Activated naive CD4-positive, alpha-beta T cell treated with anti-CD3 and anti-CD28 coated beads, Interleukin-2, amount 50 U/mL, for 24 hours (primary cell): ENCODE results near the gene P3H4.
"Not testable (repeated sequence)": the region's sequence is repeated elsewhere in the genome, so short reads cannot be mapped to it uniquely, and the experiment has no call there.

Source experiments
- H3K27ac Mint-ChIP-seq: one replicate; pipeline ENCODE4 v1.8.0; 2021; ENCODE audit warnings: mild to moderate bottlenecking, mixed read lengths
- H3K27me3 Mint-ChIP-seq: one replicate; pipeline ENCODE4 v1.8.0; 2021; ENCODE audit warnings: mixed read lengths
- H3K36me3 Mint-ChIP-seq: one replicate; pipeline ENCODE4 v1.8.0; 2021; ENCODE audit warnings: mixed read lengths
- H3K4me1 Mint-ChIP-seq: one replicate; pipeline ENCODE4 v1.8.0; 2021; ENCODE audit warnings: mixed read lengths
- H3K4me3 Mint-ChIP-seq: one replicate; pipeline ENCODE4 v1.8.0; 2021; ENCODE audit warnings: mild to moderate bottlenecking, mixed read lengths
- H3K9me3 Mint-ChIP-seq: one replicate; pipeline ENCODE4 v1.8.0; 2021; ENCODE audit warnings: mixed read lengths

The P3H4 gene, protein sequence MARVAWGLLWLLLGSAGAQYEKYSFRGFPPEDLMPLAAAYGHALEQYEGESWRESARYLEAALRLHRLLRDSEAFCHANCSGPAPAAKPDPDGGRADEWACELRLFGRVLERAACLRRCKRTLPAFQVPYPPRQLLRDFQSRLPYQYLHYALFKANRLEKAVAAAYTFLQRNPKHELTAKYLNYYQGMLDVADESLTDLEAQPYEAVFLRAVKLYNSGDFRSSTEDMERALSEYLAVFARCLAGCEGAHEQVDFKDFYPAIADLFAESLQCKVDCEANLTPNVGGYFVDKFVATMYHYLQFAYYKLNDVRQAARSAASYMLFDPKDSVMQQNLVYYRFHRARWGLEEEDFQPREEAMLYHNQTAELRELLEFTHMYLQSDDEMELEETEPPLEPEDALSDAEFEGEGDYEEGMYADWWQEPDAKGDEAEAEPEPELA

DNA sequence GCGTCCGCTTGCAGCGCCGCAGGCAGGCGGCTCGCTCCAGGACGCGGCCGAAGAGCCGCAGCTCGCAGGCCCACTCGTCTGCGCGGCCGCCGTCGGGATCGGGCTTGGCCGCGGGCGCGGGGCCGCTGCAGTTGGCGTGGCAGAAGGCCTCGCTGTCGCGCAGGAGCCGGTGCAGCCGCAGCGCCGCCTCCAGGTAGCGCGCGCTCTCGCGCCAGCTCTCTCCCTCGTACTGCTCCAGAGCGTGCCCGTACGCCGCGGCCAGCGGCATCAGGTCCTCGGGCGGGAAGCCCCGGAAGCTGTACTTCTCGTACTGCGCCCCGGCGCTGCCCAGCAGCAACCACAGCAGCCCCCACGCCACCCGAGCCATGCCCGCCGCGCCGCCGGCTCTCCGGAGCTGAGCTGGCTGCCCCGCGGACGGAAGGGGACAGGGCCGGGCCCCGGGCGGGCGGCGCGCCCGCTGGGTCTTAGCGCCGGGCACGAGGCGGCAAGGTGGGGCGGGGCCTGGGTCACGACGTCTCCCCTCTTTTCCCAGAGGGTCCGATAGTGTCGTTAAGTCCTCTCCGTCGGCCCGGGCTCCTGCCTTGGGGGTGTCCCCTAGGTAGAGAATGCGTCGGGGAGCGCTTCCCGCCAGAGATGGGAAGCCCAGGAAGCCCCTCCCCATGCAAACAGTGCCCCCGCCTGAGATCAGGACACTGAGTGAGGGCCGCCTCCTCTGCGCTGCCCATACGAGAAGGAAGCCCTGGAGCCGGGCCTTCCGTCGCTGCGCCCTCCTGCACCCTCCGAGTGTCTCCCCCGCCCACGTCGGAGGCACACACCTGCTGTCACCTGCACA lies at the start of gene P3H4:
P3H4 (minus strand) TSS at position 401 of the 832 bp plus-strand sequence; CDS start at position 367, 34 bp downstream.
- Mint-ChIP-seq H3K27me3 (no peaks in the 10 kb centered on the region), H3K4me3 (peak within 1 kb of the TSS; percentile 91), H3K27ac (peak within 1 kb of the TSS; percentile 88), H3K9me3 (no peaks in the 10 kb centered on the region), H3K36me3 (no peaks in the 10 kb centered on the region), H3K4me1 (peaks cover 26% of the 10 kb centered on the region)

DNA sequence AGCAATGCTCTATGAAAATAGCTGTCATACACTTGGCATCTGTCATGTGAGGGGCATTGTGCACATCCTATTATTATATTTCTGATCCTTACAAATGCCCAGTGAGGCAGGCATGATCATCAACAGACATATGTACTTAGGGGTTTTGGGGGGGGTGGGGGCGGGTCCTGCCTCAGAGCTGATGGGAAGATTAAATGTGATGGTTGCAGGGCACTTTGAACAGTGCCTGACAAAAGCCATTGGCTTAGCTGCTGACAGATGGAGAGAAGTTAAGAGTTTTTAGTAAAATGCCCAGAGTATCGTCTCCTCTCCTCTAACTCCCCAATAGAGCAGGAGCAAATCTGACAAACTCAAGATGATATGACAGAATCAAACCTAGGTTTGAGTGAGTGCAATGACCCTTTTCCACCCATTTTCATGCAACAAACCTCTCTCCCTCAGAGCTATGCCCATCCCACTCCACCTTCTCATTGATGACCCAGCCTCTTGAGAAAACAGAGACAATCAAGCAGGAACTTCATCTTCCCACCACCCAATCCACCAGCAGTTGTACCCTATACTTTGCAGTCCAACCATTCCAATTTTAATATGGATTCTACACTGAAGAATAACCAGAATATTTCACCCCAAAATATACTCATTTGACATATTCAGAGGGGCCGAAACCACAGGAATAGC lies 48.6 kb upstream of the P3H4 start:
- peaks cover 2% of the 10 kb centered on the region for H3K36me3 Mint-ChIP-seq
- peak overlapping the region; percentile 23 for H3K4me3 Mint-ChIP-seq
- H3K9me3 Mint-ChIP-seq = no peaks in the 10 kb centered on the region

DNA sequence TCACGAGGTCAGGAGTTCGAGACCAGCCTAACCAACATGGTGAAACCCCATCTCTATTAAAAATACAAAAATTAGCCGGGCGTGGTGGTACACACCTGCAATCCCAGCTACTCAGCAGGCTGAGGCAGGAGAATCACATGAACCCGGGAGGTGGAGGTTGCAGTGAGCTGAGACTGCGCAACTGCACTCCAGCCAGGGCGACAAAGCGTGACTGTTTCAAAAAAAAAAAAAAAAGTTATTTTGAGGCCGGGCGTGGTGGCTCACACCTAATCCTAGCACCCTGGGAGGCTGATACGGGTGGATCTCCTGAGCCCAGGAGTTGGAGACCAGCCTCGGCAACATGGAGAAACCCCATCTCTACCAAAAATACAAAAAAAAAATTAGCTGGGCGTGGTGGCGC lies 39.6 kb upstream of the P3H4 start:
- not testable (repeated sequence) for H3K27ac Mint-ChIP-seq, H3K36me3 Mint-ChIP-seq, H3K9me3 Mint-ChIP-seq, H3K4me3 Mint-ChIP-seq, H3K27me3 Mint-ChIP-seq
- peaks cover 46% of the 10 kb centered on the region for H3K4me1 Mint-ChIP-seq

More for the DNA sequence above, 48.6 kb upstream of the P3H4 start:
- Mint-ChIP-seq H3K27me3 (no peaks in the 10 kb centered on the region), H3K27ac (no peak overlapping the region), H3K4me1 (peaks cover 33% of the 10 kb centered on the region)

DNA sequence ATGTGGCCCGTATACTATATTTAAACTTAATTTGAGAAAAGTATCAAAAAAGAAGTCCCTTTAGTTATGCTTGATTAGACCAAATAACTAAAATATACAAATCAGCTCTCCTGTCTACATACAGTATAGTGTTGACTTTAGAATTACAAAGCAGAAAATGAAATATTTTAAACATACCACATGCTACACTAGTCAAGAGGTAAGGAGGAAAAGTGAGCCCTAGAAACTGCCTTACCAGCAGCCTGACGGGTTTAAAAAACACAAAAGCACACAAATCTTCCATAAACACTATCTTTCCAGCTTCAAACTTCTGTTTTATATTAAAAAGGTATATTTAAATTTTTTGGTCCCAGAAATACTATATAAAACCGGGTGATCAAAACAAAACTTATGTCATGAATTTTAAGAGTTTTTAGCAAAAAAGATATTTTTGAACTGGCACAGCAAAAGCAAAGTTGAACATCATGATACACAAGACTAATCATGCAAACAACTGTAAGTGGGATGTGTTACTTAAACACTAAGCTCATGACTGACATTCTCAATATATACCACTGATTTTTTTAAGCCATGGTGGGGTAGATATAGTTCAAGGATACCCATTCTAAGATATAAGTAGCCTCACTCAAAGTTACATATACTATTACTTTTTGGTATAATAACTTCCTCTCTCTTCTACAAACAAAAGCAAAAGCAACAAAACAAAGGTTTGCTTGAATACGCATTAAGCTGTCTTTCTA lies 37.7 kb upstream of the P3H4 start:
- Mint-ChIP-seq H3K36me3 (peaks cover 7% of the 10 kb centered on the region), H3K27me3 (no peaks in the 10 kb centered on the region), H3K4me1 (peaks cover 38% of the 10 kb centered on the region), H3K27ac (no peak overlapping the region), H3K4me3 (no peak overlapping the region), H3K9me3 (no peaks in the 10 kb centered on the region)

DNA sequence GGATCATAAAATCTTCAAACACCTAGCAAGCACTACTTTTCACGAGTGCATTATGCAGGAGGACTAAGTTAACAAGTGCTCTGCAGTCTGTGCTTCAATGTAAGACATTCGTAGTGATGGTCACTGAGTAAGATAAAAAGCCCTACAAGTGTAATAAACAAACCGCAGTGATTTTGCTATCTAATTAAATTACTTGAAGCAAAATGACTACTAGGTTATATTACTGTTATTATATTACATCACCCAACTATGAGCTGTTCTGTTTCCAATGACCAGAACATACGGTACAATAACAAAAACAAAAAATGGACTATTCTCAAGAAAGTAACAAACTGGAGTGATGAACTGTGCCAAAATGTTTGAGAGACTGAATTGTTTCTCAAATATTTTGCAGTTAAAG lies 37.0 kb upstream of the P3H4 start:
- Mint-ChIP-seq H3K36me3 (peaks cover 7% of the 10 kb centered on the region), H3K4me3 (no peak overlapping the region), H3K27ac (no peak overlapping the region), H3K9me3 (no peaks in the 10 kb centered on the region), H3K4me1 (peaks cover 32% of the 10 kb centered on the region), H3K27me3 (no peaks in the 10 kb centered on the region)

DNA sequence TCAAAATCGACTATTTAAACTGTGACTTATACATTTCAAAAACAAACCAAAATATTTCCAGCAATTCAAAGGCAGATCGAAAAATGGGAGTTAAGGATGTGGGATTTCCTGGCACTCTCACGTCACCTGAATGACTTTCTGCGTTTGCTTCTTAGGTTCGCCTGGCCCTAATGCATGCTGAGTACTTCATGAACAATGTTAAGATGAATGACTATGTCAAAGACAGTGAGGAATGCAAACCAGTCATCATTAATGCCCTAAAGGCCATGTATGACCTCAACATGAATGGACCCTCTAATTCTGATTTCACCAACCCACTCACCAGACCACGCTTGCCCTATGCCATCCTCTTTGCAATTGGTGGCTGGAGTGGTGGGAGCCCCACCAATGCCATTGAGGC lies 33.2 kb upstream of the P3H4 start:
- Mint-ChIP-seq H3K27me3 (no peaks in the 10 kb centered on the region), H3K4me3 (no peak overlapping the region), H3K27ac (no peak overlapping the region), H3K36me3 (peaks cover 4% of the 10 kb centered on the region), H3K4me1 (peaks cover 10% of the 10 kb centered on the region), H3K9me3 (no peaks in the 10 kb centered on the region)

DNA sequence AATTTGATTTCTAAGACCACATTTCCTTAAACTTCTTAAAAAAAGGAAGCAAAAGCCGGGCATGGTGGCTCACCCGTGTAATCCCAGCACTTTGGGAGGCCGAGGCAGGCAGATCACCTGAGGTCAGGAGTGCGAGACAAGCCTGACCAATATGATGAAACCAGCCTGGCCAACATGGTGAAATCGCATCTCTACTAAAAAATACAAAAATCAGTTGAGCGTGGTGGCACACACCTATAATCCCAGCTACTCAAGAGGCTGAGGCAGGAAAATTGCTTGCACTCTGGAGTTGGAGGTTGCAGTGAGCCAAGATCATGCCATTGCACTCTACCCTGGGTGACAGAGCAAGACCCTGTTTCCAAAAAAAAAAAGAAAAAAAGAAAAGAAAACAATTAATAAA lies 29.0 kb upstream of the P3H4 start:
- not testable (repeated sequence) for H3K9me3 Mint-ChIP-seq, H3K27me3 Mint-ChIP-seq, H3K27ac Mint-ChIP-seq

DNA sequence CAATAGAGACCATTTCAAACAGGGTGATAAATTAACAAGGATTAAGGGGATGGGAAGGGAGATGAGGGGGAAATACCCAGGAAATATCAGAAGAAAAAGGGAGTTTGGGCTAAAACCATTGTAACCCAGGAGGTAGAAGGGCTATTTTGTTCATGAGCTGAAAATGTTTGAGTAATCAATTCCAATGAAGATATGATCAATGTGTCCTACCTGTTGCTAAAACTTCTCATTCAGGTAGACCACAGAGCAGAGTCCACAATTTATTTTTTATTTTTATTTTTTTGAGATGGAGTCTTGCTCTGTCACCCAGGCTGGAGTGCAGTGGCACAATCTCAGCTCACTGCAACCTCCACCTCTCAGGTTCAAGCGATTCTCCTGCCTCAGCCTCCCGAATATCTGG lies 27.7 kb upstream of the P3H4 start:
- H3K27me3 Mint-ChIP-seq, H3K4me3 Mint-ChIP-seq, H3K36me3 Mint-ChIP-seq, H3K9me3 Mint-ChIP-seq, H3K27ac Mint-ChIP-seq: not testable (repeated sequence)
- peaks cover 11% of the 10 kb centered on the region for H3K4me1 Mint-ChIP-seq

More for the DNA sequence above, 29.0 kb upstream of the P3H4 start:
- H3K4me1 Mint-ChIP-seq, H3K36me3 Mint-ChIP-seq, H3K4me3 Mint-ChIP-seq: not testable (repeated sequence)

DNA sequence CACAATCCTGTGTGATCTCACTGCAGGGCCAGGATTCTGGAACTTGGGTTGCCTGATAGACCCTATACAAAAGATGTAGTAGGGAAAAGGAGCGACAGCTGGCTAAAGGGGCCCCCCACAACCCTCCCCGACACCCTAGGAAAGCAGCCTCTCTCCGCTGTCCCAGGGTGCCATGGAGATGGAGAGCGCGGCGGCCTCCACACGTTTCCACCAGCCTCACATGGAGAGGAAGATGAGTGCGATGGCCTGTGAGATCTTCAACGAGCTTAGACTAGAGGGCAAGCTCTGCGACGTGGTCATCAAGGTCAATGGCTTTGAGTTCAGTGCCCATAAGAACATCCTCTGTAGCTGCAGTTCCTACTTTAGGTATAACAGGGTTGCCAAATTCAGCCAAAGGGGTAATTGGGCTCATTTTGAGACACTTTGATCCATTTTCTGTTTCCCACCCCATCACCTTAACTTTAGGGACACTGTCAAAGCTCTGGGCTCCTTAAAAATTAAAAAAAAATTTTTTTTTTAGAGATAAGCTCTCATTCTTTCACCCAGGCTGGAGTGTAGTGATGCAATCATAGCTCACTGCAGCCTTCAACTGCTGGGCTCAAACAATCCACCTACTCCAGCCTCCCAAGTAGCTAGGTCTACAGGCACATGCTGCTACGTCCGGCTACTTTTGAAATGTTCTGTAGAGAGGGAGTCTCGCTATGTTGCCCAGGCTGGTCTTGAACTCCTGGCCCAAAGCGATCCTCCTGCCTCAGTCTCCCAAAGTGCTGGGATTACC lies 26.2 kb upstream of the P3H4 start, which contains the start of gene KLHL10:
KLHL10 (plus strand) TSS at position 65 of the 778 bp plus-strand sequence; CDS start at position 173, 108 bp downstream.
- peaks cover under 1% of the 10 kb centered on the region for H3K36me3 Mint-ChIP-seq
- no peaks in the 10 kb centered on the region for H3K27me3 Mint-ChIP-seq
- H3K4me1 Mint-ChIP-seq = peaks cover 11% of the 10 kb centered on the region
- no peaks in the 10 kb centered on the region for H3K9me3 Mint-ChIP-seq
- peak within 1 kb of the TSS; percentile 76 for H3K4me3 Mint-ChIP-seq
- H3K27ac Mint-ChIP-seq = no peak within 1 kb of the TSS

DNA sequence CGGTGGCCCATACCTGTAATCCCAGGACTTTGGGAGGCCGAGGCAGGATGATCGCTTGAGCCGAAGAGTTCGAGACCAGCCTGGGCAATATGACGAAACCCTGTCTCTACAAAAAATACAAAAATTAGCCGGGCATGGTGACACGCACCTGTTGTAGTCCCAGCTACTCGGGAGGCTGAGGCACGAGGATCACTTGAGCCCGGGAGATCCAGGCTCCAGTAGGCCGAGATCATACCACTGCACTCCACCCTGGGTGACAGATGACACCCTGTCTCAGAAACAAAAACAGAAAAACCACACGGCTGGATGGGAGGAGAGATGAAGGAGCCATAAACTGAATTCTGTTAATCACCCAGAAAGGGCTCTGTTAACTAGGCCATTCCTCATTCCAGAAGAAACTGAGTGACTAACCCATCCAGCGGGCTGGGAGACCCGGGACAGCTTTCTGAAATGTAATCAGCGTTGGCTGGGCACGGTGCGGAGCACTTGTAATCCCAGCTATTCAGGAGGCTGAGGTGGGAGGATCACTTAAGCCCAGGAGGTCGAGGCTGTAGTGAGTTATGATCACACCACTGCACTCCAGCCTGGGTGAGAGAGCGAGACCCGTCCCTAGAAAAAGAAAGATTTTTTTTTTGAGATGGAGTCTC lies 24.9 kb upstream of the P3H4 start:
- H3K9me3 Mint-ChIP-seq = no peaks in the 10 kb centered on the region
- no peaks in the 10 kb centered on the region for H3K27me3 Mint-ChIP-seq
- no peak overlapping the region for H3K27ac Mint-ChIP-seq
- H3K36me3 Mint-ChIP-seq = peaks cover 3% of the 10 kb centered on the region
- peaks cover 11% of the 10 kb centered on the region for H3K4me1 Mint-ChIP-seq
- peak overlapping the region; percentile 76 for H3K4me3 Mint-ChIP-seq

DNA sequence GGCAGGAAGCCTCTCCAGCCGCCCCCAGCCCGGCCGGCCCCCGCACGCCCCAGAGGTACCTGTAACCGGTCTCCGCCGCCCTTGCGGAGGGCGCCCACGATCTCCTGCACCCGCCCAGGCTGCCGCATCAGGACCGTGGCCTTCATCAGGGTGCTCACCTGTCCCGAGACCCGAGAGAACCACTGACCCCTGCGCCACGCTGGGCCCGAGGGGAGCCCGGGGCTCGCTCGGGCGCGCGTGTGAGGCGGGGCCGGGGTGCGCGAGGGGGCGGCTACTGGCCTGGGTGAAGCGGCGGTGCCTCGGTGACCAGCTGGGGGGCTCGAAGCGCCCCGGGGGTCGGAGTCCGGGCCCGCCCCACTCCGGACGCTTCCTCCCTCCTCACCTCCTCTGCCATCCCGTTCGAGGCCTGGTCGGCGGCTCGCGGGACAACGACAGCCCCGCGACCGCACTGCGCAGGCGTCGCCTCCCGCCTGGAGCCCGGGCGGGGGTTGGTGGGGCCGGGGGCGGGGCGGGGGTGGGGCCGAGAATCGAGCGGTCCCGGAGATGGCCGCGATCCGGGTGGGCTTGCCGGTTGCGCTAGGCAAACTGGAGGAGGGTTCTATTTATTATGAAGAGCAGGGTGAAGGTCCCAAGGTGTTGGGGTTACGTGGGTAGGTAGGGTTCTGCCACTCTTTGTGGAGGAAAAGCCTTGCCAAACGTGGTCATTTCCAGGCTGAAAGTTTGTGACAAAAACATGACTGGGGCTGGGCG lies 24.2 kb upstream of the P3H4 start, which contains the start of gene NT5C3B:
NT5C3B (minus strand) TSS at position 433 of the 750 bp plus-strand sequence; CDS start at position 394, 39 bp downstream.
- Mint-ChIP-seq H3K4me1 (peaks cover 11% of the 10 kb centered on the region), H3K9me3 (no peaks in the 10 kb centered on the region), H3K27me3 (no peaks in the 10 kb centered on the region), H3K27ac (peak within 1 kb of the TSS; percentile 68), H3K4me3 (peak within 1 kb of the TSS; percentile 88), H3K36me3 (peaks cover 3% of the 10 kb centered on the region)

DNA sequence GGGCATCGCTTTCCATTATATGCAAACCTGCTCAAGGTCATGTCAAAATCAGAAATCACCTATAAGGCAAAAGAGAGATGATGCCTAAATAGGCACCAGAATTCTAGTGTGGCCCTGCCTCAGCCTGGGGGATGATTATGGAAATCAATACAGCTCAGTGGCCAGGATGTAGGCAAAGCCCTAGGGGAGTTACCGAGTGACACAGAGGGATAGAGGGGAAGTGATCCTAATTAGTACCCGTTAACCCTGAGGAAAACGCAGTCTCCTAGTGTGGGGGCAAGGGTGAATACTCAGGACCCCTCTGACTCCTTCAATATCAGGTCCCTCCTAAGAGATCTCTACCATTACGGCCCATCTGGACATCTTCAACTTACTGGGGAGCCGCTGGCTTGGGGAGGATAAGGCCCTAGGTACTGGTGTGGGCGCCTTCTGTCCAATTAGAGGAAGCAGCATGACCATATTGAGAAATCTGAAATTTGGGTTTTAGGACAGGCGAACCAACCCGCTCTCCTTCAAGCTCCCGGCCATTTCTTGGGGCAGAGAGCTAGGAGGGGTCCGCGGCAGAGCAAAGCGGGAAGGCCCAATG lies 23.6 kb upstream of the P3H4 start:
- Mint-ChIP-seq H3K27me3 (no peaks in the 10 kb centered on the region), H3K27ac (peak overlapping the region; percentile 68), H3K9me3 (no peaks in the 10 kb centered on the region), H3K4me1 (peaks cover 11% of the 10 kb centered on the region), H3K4me3 (peak overlapping the region; percentile 88), H3K36me3 (peaks cover 4% of the 10 kb centered on the region)

DNA sequence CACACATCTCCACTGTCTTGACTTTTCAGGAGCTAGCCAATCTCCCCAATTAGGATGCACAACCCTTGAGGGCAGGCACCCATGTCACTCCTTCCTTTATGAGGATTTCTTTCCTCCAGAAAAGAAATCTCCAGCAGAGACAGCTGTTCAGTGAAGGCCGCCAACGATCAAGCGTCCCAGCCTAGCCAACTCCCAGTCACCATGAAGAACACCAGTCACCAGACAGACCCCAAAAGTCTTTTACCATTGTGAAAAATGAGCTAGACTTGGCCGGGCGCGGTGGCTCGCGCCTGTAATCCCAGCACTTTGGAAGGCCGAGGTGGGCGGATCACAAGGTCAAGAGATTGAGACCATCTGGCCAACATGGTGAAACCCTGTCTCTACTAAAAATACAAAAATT lies 18.2 kb upstream of the P3H4 start:
- not testable (repeated sequence) for H3K27me3 Mint-ChIP-seq, H3K36me3 Mint-ChIP-seq, H3K9me3 Mint-ChIP-seq, H3K4me1 Mint-ChIP-seq, H3K4me3 Mint-ChIP-seq, H3K27ac Mint-ChIP-seq
